22Rv1 (cell line): ENCODE results near the gene NR1D1.

Source experiments
- ZFX ChIP-seq: fragments of 450-650 bp; IDR thresholded peaks from 2 replicates; pipeline ENCODE4 v1.6.1; 2017; ENCODE audit warnings: antibody characterized with exemption, borderline replicate concordance
- TF ChIP-seq, protein P1 (sequence below): fragments of 450-650 bp; IDR thresholded peaks from 2 replicates; pipeline ENCODE4 v1.5.1; 2017; ENCODE audit warnings: mild to moderate bottlenecking

DNA sequence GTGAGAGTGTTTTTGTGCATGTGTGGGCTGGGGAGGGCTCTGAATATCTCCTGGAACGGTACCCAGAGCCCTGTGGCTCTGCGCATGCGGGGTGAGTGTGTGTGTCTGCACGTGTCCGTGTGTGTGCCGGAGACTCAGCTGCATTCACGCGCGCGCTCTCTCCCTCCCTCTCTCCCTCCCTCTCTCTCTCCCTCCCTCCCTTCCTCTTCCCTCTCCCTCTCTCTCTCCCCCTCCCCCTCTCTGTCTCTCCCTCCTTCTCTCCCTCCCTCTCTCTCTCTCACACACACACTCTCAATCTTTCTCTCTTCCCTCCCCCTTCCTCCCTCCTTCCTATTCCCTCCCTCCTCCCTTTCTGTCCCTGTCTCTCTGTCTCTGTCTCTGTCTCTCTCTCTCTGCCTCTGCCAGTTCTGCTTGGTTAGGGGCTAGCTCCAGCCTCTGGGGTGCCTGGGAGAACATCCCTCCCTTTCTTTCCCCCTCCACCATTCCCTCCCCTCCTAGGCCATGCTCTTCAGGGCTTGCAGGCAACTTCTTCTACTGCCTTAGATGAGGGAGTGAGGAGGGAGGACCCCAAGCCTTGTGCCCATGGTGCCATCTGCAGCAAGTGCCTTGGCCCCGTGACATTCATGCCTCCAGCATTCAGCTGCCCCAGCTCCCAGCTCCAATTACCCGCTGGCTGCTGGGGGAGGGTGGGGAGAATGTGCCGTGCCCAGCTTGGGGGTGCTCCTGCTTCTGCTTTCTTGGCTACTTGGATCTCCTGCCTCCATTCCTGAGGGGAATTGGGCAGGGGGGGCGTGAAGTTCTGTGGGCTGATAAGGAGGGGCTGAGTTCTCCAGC is 31.3 kb downstream of the NR1D1 start:
- TF ChIP-seq, protein P1, sequence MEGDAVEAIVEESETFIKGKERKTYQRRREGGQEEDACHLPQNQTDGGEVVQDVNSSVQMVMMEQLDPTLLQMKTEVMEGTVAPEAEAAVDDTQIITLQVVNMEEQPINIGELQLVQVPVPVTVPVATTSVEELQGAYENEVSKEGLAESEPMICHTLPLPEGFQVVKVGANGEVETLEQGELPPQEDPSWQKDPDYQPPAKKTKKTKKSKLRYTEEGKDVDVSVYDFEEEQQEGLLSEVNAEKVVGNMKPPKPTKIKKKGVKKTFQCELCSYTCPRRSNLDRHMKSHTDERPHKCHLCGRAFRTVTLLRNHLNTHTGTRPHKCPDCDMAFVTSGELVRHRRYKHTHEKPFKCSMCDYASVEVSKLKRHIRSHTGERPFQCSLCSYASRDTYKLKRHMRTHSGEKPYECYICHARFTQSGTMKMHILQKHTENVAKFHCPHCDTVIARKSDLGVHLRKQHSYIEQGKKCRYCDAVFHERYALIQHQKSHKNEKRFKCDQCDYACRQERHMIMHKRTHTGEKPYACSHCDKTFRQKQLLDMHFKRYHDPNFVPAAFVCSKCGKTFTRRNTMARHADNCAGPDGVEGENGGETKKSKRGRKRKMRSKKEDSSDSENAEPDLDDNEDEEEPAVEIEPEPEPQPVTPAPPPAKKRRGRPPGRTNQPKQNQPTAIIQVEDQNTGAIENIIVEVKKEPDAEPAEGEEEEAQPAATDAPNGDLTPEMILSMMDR = no peak
- TF ChIP-seq ZFX = no peak
